Activated CD4-positive, alpha-beta T cell treated with anti-CD3 and anti-CD28 coated beads, Interleukin-2, amount 50 U/mL, for 16 hours (primary cell): ENCODE data around the gene ONECUT3.
"Not testable (repeated sequence)": the region's sequence is repeated elsewhere in the genome, so short reads cannot be mapped to it uniquely, and the experiment has no call there.

ENCODE experiments used
- DNase-seq: peaks from one replicate; pipeline ENCODE4 v3.0.0-alpha.2; 2020

Gene ONECUT3

DNA sequence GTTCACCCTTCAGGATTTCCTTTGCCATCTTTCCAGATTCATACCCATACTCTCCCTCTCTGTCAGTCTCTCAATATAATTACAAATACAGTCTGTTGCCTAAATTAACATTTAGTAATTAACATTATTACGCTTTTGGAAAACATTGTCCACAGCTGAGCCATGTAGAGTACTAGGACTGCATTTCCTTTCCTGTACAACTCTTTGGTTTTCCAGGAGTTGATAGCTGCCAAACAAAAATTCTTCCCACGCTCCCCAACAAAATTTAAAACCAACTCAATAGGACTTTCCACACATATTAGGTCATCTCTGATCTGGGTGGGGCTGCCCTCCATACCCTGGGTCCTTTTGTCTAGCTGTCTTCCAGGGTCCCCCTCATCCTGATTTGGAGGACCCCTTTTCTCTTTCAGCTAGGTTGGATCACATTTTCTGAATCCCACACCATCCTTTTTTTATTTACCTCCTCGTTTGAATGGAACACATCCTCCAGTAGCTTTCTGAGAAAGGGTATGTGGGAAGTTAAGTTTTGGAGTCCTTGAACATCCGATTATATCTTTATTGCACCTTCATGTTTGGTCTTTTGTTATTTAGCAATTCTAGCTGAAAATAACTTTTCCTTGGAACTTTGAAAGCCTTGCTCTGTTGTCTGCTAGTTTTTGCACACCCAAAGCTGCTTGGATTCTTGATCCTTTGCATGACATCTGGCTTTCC, 17.7 kb downstream of the ONECUT3 start:
- no peak for DNase-seq

DNA sequence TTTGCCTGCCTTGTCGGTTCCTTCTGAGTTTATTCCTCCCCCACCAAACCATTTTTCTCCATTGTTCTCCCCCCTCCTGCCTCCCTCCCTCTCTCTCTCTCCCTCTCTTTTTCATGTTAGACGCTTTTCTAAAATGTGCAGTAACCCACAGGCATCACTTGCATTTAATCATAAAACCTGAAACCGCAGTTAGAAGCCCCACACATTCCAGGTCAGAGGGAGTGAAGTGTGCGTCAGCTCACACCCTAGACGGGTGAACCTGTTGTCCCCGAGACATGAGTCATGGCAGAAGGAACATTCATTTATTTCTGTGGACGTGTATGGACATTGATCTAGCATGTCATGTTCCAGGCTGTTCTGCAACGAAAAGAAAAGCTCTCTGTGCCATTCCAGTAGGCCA, 19.9 kb downstream of the ONECUT3 start:
- DNase-seq, result no peak

DNA sequence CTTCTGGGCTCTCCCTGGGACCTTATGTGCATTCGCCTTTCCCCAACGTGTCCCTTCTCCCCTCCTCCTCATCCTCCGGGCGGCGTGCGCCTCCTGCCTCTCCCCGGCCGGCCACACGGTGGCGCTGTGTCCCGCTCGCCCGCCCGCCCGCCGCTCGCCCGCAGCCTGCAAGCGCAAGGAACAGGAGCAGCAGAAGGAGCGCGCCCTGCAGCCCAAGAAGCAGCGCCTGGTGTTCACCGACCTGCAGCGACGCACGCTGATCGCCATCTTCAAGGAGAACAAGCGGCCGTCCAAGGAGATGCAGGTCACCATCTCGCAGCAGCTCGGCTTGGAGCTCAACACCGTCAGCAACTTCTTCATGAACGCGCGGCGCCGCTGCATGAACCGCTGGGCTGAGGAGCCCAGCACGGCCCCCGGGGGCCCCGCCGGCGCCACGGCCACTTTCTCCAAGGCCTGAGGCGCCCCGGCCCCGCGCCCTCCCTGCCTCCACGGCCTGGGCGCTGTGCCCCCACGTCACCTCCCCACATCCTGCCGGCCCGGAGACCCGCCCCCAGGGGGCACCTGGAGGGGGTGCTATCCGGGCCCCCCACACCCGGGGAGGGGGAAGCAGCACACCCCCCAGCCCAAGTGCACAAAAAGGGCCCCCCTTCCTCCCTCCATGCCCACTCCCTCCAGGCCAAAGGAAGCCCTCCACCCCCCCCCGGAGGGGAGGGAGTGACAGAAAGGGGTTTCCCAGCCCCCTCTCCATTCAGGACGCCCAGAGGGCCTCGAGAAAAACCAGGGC, 21.9 kb downstream of the ONECUT3 start:
- DNase-seq, result no peak

DNA sequence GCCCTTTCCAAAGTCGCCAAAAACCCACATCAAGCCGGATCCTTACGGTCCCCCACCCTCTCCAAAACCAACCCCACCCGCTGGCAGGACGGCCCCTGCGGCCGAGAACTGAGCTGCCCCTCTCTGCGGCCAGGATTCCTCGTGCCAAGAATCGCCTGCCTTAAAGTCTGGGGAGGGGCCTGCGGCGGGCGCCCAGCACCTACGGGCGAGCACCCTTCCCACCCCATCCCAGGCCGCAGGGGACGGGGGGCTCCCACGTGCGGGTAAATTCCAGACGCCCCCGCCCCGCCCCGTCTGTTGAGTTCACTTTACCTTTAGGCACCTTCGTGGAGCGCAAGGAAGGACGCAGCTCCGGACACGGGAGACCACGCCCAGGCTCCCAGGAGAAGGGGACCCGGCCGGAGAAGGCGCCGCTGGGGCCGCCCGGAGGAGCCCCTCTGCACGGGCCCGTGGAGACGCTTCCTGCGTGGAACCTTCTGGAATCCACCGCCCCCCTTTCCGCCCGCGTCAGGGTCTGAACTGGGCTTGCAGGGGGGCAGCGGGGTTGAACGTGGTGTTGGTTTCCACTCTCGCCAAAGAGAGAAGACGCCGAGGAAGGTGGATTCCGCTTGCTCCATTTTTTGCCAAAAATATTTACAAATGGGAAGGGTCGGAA, 22.8 kb downstream of the ONECUT3 start:
- DNase-seq, result no peak

DNA sequence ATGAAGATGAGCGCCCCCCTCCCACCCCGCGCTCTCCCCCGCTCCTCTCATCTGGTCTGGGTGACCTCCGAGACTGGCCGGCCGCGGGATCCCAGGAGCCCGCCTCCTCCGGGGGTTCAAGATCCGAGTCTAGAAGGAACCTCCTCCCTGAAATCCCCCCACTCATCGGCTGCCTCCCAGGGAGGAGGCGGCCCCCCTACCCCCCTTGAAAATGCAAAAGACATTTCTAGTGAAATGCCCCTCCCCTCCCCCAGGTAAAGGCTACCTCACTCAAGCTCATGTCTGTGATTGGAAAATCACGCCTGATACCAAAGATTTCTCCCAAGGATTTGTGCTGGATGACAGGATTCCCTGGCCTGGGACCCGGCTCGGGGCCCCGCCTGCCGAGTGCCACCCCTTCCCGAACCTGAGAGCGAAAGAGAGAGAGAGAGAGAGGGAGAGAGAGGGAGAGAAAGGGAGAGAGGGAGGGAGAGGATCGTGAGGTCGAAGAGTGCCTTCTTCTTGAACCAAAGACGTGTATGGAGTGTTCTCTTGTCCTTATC, 23.4 kb downstream of the ONECUT3 start:
- no peak for DNase-seq

DNA sequence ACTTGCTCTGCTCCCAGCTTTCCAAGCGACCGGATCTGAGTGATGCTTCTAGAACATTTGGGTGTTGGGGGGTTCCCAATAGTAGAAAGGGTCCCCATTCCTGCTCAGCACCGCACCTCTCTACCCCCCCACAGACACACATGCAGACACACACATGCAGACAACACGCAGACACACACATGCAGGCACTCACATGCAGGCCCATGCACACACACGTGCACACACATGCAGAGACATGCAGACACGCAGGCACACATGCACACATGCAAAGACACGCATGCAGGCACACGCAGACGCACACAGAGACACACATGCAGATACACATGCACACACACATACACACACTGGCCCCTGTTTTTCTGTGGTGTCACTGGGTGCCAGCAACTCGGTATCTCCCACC, 23.8 kb downstream of the ONECUT3 start:
- DNase-seq, result no peak

DNA sequence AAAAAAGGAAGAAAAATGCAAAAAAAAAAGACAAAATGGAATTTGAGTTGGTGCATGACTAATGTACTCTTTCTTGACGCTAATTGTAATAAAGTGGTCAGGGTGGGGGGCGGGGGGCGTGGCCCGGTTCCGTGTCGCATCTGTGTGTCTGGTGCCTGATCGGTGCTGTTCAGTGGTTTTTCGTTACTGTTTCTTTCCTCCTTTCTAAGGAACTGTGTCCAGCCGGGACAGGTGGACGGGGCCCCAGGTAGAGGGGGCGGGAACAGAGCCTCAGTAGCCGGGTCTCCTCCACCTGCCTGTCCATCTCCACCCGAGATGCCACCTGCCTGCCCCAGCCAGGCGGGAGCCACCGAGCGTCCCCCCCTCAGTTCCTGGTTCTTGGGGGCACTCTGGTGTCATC, 26.3 kb downstream of the ONECUT3 start:
- no peak for DNase-seq

DNA sequence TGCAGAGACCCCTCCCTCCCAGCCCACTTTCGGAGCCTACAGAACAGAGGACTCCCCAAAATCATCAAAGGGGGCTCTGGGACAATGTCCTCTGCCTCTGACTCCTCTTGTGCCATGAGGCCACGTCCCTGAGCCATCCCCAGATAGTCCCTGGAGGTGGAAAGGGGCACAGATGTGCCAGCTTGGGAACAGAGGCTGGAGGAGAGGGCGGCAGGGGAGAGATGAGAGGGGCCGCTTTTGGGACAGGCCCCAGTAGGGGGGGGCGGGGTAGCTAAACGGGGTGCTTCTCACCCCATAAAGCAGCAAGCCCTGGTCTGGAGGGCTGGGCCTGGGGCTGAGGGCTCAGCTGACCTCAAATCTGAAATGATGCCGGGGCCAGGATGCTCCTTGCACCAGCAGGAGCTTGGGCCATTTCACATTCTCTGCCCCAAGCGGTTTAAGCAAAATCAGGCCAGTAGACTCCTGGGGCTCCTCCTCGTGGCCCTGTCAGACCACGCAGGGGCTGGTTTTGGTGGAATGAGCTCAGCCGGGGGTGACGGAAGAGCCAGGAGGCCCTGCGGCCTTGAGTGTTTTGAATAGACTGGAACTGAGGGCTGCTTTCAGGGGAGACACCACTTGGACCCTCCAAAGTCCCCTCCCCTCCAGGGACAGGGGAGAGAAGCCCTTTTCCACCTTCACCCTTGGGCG, 27.1 kb downstream of the ONECUT3 start:
- DNase-seq, result no peak

DNA sequence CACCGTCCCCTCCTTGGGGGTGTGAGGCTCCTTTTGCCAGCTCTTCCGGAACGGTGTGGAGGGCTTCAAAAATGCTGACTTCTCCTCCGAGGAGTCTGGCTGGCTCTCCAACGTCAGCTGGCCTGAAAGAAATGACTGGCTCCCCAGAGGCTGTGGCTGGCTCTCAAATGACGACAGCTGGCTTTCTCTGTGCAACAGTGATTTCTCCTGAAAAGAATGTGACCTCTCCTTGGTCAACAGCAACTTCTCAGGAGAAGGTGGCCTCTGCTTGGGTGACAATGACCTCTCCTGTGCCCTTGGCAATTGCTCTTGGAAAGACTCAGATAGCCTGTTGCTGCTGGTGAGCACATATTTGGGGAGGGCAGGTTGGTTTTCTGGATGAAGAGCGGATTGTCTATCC, 29.2 kb downstream of the ONECUT3 start:
- DNase-seq, result no peak

DNA sequence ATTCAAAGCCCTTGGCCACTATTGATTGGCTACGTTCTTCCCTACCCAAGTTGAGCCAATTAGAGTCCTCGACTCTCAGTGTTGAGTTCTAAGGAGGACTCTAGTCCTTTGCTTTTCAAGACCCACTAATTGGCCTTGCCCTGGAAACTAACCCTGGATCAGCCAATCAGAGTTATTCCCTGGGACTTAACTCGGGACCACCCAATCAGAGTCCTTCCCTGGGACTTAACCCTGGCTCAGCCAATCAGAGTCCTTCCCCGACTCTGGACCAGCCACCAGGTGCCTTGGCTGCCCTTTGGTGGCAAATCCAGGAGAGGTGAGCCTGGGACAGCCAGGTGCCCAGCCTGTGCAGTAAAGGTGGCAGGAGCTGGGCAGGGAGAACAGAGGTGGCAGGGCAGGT, 30.0 kb downstream of the ONECUT3 start:
- DNase-seq, result no peak

DNA sequence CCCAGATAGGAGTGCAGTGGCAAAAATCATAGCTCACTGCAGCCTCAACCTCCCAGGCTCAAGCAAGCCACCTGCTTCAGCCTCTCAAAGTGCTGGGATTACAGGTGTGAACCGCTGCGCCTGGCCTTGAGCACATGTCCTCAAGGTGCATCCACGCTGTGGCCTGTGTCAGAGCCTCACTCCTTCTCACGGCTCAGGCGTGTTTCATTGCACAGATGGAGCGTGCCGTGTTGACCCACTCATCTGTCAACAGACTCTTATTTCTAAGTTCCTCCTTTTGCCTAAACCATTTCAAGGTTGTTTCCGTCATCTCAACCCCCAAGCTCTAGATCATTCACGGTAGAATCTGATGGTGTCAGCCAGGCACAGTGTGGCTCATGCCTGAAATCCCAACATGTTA, 30.6 kb downstream of the ONECUT3 start:
- DNase-seq, result no peak

DNA sequence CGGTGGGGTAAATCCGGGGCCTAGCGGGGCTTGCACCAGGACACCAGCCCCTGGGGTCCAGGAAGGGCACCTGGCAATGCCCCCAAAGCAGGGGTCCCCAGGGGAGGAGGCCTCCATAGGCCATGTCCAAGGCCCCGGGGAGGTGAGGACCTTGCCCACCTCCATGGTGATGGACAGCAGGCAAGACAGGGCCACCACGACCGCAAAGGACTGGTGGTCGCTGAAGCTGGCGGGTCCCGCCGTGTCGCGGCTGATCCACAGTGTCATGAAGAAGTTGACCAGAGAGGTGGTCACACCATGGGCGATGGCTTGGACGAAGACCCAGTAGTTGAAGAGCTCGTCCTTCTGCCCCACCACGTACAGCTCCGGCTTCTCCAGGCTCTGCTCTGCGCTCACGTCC, 32.0 kb downstream of the ONECUT3 start:
- no peak for DNase-seq

DNA sequence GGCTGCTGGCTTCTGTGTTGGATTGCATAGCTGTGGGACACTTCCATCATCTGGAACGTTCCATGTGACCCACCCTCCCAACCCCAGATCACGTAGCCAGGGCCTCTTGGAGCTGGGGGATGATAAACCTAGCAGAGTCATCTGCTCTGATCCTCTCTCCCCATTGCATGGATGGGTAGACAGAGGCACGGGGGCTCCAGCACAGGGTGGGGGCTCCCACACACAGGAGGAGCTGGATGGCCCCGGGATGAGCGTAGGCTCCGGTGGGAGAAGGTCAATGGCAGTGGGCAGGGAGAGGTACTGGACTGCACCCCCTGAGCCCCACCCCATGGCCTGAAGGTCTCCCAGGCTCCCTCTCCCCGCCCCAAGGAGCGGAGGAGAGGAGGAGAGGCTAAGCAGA, 33.4 kb downstream of the ONECUT3 start:
- no peak for DNase-seq

DNA sequence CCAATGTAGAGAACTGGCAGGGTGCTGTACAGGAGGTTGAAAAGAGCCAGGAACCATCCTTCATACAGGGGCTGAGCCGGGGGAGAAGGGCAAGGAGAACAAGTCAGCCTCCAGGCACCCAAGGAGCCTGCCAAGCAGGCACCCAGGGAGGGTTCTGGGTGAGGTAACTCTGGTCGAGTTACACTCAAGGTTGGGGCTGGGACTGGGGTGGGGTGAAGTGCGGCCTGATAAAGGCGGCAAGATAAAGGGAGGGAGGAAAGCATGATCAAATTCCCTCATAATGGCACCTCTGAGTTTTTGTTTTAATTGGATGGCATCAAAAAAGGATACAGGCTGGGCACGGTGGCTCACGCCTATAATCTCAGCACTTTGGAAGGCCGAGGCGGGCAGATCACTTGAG, 33.8 kb downstream of the ONECUT3 start:
- DNase-seq, result no peak

DNA sequence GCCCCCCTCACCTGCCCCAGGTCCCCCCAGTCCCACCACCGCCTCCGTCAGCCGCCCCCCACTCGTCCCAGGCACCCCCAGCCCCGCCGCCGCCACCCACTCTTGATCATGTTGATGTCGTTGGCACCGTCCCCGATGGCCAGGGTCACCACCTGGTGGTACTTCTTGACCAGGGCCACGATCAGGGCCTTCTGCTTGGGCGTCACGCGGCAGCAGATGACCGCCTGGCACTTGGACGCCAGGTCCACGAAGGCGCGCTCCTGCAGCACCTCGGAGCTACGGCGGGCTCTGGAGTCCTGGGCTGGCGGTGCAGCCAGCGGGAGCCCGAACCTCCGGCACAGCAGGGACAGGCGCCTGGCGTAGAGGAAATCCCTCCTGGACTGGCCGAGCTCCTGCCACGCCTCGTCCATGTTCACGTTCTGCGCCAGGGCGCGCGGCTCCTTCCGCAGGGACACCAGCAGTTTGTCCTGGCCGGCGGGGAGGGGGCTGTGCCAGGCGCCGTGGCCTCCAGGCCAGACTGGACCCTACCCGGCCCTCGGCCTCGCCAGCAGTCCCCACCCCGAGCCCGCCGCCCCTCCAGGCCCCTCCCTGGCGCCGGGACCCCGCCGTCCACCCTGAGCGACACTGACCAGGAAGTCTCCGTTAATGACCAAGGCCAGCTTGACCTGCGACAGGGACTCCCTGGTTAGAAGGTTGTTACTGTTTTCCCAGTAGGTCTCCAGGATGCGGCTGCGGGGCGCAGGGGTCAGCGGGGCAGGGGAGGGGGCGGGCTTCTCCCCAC, 36.1 kb downstream of the ONECUT3 start:
- no peak for DNase-seq

DNA sequence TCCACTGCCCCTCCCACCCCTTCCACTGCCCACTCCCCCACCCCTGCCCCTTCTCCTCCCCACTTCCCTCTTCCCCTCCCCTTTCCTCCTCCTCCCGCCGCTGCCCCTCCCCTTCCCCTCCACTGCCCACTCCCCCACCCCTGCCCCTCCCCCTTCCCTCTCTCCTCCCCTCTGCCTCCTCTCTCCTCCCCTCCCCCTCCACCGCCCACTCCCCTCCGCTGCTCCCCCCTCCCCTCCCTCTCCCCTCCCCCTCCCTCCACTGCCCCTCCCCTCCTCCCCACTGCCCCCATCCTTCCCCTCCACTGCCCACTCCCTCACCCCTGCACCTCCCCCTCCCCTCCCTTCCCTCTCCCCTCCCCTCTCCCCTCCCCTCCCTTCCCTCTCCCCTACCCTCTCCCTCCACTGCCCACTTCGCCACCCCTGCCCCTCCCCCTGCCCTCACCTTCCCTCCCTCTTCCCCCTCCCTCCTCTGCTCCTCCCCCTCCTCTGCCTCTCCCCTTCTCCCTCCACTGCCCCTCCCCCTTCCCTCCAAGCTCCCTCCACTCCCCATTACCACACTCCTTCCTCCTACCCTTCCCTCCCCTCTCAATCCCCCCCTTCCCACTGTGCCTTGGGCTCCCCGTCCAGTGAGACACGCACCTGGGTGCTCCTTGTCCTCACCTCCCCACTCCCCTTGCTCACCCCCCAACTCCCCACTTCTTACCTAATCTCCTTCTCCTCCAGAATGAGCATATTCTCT, 36.9 kb downstream of the ONECUT3 start:
- DNase-seq, result no peak

DNA sequence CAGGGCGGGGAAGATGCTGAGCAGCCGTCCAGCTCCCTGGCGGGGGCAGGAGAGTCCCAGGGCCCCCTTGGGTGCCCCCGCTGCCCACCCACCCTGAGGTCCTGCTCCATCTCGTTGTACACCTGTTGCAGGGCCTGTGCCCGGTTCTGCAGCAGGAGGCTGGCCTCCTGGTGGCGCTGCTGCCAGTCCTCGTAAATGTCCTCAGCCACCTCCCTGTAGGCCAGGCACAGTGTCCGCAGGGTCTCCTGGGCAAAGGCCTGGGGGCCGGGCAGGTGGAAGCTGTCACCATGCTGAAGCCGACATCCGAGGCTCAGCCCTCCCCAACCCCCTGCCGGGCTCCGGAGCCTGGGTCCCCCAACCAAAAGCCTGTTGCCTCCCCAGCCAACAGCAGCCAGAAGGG, 38.6 kb downstream of the ONECUT3 start:
- DNase-seq, result no peak

DNA sequence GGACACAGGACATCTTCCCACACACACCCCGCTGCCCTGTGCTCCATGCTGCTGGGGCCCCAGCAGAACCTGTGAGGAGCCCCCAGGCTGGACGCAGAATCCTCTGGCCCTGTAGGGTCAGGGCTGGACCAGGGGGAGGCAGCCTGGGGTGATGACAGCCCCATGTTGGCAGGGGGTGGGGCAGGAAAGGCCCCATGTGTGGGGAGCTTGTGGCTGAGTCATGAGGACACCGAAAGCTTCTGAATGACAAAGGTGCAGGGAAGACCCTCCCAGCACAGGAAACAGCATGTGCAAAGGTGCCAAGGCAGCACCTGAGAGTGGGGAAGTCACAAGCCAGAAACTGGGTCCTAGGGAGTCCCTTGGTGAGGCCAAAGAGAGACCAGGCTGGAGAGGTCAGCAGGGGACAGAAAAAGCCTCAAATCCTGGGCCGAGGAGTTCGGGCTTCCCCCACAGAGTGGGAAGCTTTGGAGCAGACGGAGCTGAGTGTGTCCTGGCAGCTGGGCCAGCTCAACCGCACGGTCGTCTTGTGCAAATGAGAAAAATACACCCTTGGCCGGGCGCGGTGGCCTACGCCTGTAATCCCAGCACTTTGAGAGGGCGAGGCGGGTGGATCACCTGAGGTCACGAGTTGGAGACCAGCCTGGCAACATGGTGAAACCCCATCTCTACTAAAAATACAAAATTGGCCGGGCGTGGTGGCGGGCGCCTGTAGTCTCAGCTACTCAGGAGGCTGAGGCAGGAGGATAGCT, 41.3 kb downstream of the ONECUT3 start:
- DNase-seq, result no peak

DNA sequence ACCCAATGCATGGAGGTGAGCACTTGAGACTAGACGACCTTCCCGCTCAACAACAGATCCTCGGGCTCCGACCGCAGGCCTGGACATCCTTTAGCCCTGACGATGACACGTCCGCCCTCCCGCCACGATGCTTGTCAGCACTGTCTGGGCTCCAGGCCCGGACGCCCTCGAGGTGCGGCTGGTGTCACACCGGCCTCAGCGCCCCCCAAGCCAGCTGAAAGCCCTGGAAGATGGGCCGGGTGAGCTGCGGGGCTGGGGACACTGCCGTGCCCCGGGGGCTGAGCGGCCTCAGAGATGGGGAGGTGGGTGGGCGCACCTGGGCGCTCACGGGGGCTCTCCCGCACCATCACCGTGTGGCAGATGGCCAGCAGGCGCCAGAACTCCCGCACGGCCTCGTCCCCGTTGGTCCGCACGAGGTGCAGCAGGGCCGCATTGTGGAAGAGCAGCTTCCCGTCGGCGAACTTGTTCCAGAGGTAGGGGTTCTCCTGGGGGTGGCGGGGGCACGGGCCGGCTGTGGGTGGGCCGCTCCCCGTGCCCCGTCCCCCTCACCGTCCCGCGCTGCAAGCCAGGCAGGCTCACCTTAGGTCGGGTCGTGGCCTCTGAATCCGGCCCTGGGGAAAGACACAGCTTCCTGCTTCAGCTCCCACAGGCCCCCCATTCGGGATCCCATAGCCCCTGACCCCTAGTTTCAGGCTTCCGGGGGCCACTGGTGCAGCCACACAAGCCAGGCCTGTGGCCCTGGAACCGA, 43.3 kb downstream of the ONECUT3 start:
- DNase-seq, result no peak

DNA sequence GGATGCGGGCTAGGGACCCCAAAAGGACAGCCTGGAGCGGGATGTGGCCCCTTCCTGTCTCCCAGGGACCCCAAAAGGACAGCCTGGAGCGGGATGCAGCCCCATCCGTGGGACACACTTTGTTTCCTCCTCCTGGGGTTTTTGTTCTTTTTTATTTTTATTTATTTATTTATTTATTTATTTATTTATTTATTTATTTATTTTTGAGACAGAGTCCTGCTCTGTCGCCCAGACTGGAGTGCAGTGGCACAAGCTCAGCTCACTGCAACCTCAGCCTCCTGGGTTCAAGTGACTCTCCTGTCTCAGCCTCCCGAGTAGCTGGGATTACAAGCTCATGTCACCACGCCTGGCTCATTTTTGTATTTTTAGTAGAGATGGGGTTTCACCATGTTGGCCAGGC, 44.0 kb downstream of the ONECUT3 start:
- DNase-seq, result not testable (repeated sequence)
